ENCODE results near the gene FYN. TPM values are rescaled to one million over a fixed set of nuclear protein-coding genes. Genes with fewer than 3 reads are reported as not detected.

FYN gene
- total RNA-seq, 1 experiment from 2014 or later, result 34.3 TPM

DNA sequence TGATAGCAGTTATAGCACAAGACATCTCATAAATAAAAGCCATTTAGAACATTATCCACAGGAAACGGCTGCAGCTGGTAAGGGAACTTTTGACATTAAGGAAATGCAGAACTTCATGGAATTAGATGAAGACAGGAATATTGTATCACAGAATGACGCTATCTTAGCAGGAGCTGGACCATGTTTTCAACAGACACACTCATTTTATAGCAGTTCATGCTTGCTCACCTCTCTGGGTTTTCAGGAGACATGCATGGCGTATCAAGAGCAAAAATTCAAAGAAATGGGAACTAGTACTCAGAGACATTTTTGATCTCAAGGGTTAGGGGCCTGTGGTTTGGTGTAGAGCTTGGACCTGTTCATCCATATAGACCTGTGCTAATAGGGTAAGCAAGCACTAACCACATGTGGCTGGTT, 125.0 kb downstream of the FYN start:
- H3K4me1 ChIP-seq (ENCODE audit: insufficient read depth, low read length, poor library complexity, severe bottlenecking), result no peaks in the 10 kb centered on the region
- no peak overlapping the region for H3K4me3 ChIP-seq (ENCODE audit: low read depth, low read length, poor library complexity, severe bottlenecking)
- H3K9me3 ChIP-seq (ENCODE audit: low read depth, low read length, poor library complexity, severe bottlenecking), result no peaks in the 10 kb centered on the region
- no TSS peak for BruUV-seq (replicated peaks)
- DNase-seq (ENCODE audit: low spot score), result no peak
- intact Hi-C loops (cut with micrococcal nuclease; ENCODE audit: unreplicated experiment), result no loop called here
- no peaks in the 10 kb centered on the region for H3K27me3 ChIP-seq (replicated peaks; ENCODE audit: insufficient read depth, low read depth, low read length, poor library complexity)
- H3K36me3 ChIP-seq (ENCODE audit: insufficient read depth, low read length, poor library complexity, severe bottlenecking), result no peaks in the 10 kb centered on the region
- CTCF ChIA-PET, result interaction anchor here (0.5 to 0.6 kb wide), 2 partner anchors 19 to 31 kb away, joined by 3 to 4 read pairs; no protein-coding TSS in a partner anchor
- POLR2A ChIA-PET (ENCODE audit: low non-redundant PET), result no interaction called here
- TF ChIP-seq EZH2 (IDR thresholded peaks at IDR 0.05; ENCODE audit: borderline replicate concordance, low read depth, low read length, poor library complexity, severe bottlenecking), result no peak
- TF ChIP-seq, protein P1, sequence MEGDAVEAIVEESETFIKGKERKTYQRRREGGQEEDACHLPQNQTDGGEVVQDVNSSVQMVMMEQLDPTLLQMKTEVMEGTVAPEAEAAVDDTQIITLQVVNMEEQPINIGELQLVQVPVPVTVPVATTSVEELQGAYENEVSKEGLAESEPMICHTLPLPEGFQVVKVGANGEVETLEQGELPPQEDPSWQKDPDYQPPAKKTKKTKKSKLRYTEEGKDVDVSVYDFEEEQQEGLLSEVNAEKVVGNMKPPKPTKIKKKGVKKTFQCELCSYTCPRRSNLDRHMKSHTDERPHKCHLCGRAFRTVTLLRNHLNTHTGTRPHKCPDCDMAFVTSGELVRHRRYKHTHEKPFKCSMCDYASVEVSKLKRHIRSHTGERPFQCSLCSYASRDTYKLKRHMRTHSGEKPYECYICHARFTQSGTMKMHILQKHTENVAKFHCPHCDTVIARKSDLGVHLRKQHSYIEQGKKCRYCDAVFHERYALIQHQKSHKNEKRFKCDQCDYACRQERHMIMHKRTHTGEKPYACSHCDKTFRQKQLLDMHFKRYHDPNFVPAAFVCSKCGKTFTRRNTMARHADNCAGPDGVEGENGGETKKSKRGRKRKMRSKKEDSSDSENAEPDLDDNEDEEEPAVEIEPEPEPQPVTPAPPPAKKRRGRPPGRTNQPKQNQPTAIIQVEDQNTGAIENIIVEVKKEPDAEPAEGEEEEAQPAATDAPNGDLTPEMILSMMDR (conservative IDR thresholded peaks at IDR 0.05; ENCODE audit: low read depth, low read length), result no peak
- no peak overlapping the region for H3K27ac ChIP-seq (ENCODE audit: low read depth, low read length, poor library complexity, severe bottlenecking)

DNA sequence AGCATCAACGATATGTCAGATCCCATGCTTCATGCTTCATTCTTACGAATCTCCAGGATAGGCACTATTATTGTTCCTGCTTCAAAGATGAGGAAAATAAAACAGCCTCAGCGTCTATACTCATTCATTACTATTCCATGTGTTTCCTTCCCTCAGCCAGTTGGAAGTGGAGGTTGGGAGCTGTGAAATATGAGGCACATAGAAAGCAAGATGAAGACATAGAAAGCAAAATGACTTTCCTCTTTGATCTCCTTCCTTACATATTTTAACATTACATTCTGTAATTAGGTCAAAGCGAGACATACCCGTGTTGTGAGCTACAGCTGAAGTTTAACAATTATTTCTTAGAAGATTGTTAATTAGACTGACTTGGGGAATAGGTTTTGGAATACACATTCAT, 125.4 kb downstream of the FYN start:
- BruUV-seq (replicated peaks), result no TSS peak
- H3K4me3 ChIP-seq (ENCODE audit: low read depth, low read length, poor library complexity, severe bottlenecking), result no peak overlapping the region
- TF ChIP-seq, protein P1 (conservative IDR thresholded peaks at IDR 0.05; ENCODE audit: low read depth, low read length), result no peak
- no peak for TF ChIP-seq EZH2 (IDR thresholded peaks at IDR 0.05; ENCODE audit: borderline replicate concordance, low read depth, low read length, poor library complexity, severe bottlenecking)
- H3K27ac ChIP-seq (ENCODE audit: low read depth, low read length, poor library complexity, severe bottlenecking), result no peak overlapping the region
- H3K9me3 ChIP-seq (ENCODE audit: low read depth, low read length, poor library complexity, severe bottlenecking), result no peaks in the 10 kb centered on the region
- intact Hi-C loops (cut with micrococcal nuclease; ENCODE audit: unreplicated experiment), result no loop called here
- no peaks in the 10 kb centered on the region for H3K27me3 ChIP-seq (replicated peaks; ENCODE audit: insufficient read depth, low read depth, low read length, poor library complexity)
- ChIA-PET CTCF (interaction anchor here (0.5 to 0.6 kb wide), 2 partner anchors 19 to 30 kb away, joined by 3 to 4 read pairs; no protein-coding TSS in a partner anchor), POLR2A (ENCODE audit: low non-redundant PET) (no interaction called here)
- H3K36me3 ChIP-seq (ENCODE audit: insufficient read depth, low read length, poor library complexity, severe bottlenecking), result no peaks in the 10 kb centered on the region
- H3K4me1 ChIP-seq (ENCODE audit: insufficient read depth, low read length, poor library complexity, severe bottlenecking), result no peaks in the 10 kb centered on the region
- no peak for DNase-seq (ENCODE audit: low spot score)

DNA sequence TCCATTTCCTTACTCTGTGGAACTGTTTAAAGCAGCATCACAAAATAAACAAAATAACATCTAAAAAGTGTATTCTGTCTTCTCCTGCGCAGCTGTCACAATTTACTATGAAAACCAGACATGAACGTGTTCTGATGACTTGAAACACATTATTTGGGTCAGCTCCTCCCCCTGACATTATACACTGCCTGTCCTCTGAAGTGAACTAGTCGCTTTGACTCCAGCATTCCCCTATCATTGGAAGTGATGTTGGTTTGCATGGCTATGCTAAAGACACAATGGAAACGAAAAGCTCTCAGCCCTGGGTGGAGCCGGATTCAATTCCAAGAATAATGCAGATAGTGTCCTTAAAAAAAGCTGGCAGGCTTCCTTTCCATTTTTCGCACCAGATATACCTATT, 125.9 kb downstream of the FYN start:
- H3K4me3 ChIP-seq (ENCODE audit: low read depth, low read length, poor library complexity, severe bottlenecking), result no peak overlapping the region
- BruUV-seq (replicated peaks), result no TSS peak
- POLR2A ChIA-PET (ENCODE audit: low non-redundant PET), result no interaction called here

More for the DNA sequence above, 125.9 kb downstream of the FYN start:
- H3K36me3 ChIP-seq (ENCODE audit: insufficient read depth, low read length, poor library complexity, severe bottlenecking), result no peaks in the 10 kb centered on the region
- intact Hi-C loops (cut with micrococcal nuclease; ENCODE audit: unreplicated experiment), result no loop called here
- H3K27ac ChIP-seq (ENCODE audit: low read depth, low read length, poor library complexity, severe bottlenecking), result no peak overlapping the region
- H3K4me1 ChIP-seq (ENCODE audit: insufficient read depth, low read length, poor library complexity, severe bottlenecking), result no peaks in the 10 kb centered on the region
- no peak for DNase-seq (ENCODE audit: low spot score)
- no peaks in the 10 kb centered on the region for H3K9me3 ChIP-seq (ENCODE audit: low read depth, low read length, poor library complexity, severe bottlenecking)
- TF ChIP-seq, protein P1 (conservative IDR thresholded peaks at IDR 0.05; ENCODE audit: low read depth, low read length), result no peak
- no peak for TF ChIP-seq EZH2 (IDR thresholded peaks at IDR 0.05; ENCODE audit: borderline replicate concordance, low read depth, low read length, poor library complexity, severe bottlenecking)
- no peaks in the 10 kb centered on the region for H3K27me3 ChIP-seq (replicated peaks; ENCODE audit: insufficient read depth, low read depth, low read length, poor library complexity)
- CTCF ChIA-PET, result no interaction called here
